Thyroid gland (tissue), 4 donors: ENCODE results near the gene PTPRN2. TPM values are rescaled to one million over a fixed set of nuclear protein-coding genes. Genes with fewer than 3 reads are reported as not detected.

Experiments
- DNase-seq, 2 donors: peaks; one replicate each; pipeline ENCODE4 v3.0.0-alpha.2; 2019
- H3K27ac ChIP-seq, 3 donors: fragments of 200-600 bp; sonication (generic); 1 replicate in 2 of 3; 2 replicates in 1 of 3; pipeline ENCODE4 v1.5.1; 2016 to 2019; ENCODE audit warnings: mild to moderate bottlenecking in 1 of 3, moderate library complexity in 1 of 3
- H3K27me3 ChIP-seq: fragments of 200-600 bp; sonication (generic); one replicate; pipeline ENCODE4 v1.5.1; 2019
- H3K36me3 ChIP-seq, 2 donors: fragments of 200-600 bp; sonication (generic); one replicate each; pipeline ENCODE4 v1.5.1; 2016 to 2019
- H3K4me1 ChIP-seq, 2 donors: fragments of 200-600 bp; sonication (generic); one replicate each; pipeline ENCODE4 v1.5.1; 2017 to 2019
- H3K4me3 ChIP-seq, 3 donors: fragments of 200-600 bp; sonication (generic); replicated peaks in 1 of 3; 1 replicate in 2 of 3; 2 replicates in 1 of 3; pipeline ENCODE4 v1.5.1; 2016; ENCODE audit warnings: mild to moderate bottlenecking in 1 of 3
- H3K9me3 ChIP-seq: fragments of 200-600 bp; sonication (generic); one replicate; pipeline ENCODE4 v1.5.1; 2017
- POLR2A ChIP-seq, 2 donors: fragments of 450-650 bp; IDR thresholded peaks; one replicate each; pipeline ENCODE4 v1.6.1; 2017; ENCODE audit warnings: antibody characterized with exemption in 2 of 2, mild to moderate bottlenecking in 2 of 2, moderate library complexity in 1 of 2
- WGBS, 2 donors: methylation state at CpG; one replicate each; pipeline ENCODE4 v1.1.5; 2017; 5-methylcytosine and 5-hydroxymethylcytosine counted together
- intact Hi-C: fragments of 100-400 bp; cut with DNase I; formaldehyde crosslinking; loops from one replicate; pipeline ENCODE4 v1.15.1; 2023
- total RNA-seq, 4 donors: library from RNA; depleted of rRNA; stranded (reverse); fragments of >200 nt; gene quantifications; one replicate each; pipeline ENCODE4 v1.2.3, GENCODE V29; 2016
- TF ChIP-seq, protein P1 (sequence below), 6 experiments: fragments of 200-600 bp in 3 of 6; fragments of 450-650 bp in 3 of 6; sonication (generic) in 3 of 6; IDR thresholded peaks; one replicate each; pipeline ENCODE4 v1.5.1; 2016 to 2019; ENCODE audit warnings: antibody characterized with exemption in 6 of 6, mild to moderate bottlenecking in 2 of 6, inconsistent platforms in 1 of 6, moderate library complexity in 1 of 6

Gene PTPRN2
- total RNA-seq, 4 donors from 2014 or later, result 4.2 to 9.9 (median 7.7) TPM

DNA sequence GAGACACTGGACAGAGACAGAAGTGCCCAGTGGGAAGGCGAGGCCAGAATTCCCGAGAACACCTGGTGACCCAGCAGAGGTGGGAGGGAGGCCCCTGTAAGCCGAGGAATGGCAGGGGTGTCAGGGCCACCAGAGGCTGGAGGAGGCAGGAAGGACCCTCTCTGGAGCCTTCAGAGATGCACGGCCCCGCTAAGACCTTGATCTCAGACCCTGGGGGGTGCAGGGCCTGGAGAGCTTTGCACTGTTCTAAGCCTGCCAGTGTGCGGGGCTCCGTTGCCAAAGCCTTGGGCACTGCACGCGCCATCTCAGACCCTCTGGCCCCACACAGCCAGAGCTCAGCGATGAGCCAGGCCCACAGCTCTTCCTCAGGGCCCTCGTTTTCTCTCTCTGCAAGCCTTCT is 557.1 kb downstream of the PTPRN2 start:
- Histone ChIP-seq H3K9me3 (no peaks in the 10 kb centered on the region), H3K36me3 (no peaks in the 10 kb centered on the region), H3K4me3 (no peak overlapping the region), H3K27me3 (no peaks in the 10 kb centered on the region), H3K27ac (no peak overlapping the region), H3K4me1 (no peaks in the 10 kb centered on the region)
- 87 to 92% methylated on average over 9 to 10 of the region's 11 CpGs for WGBS, 2 donors
- intact Hi-C loops, result no loop called here
- no peak for DNase-seq
- TF ChIP-seq, protein P1, sequence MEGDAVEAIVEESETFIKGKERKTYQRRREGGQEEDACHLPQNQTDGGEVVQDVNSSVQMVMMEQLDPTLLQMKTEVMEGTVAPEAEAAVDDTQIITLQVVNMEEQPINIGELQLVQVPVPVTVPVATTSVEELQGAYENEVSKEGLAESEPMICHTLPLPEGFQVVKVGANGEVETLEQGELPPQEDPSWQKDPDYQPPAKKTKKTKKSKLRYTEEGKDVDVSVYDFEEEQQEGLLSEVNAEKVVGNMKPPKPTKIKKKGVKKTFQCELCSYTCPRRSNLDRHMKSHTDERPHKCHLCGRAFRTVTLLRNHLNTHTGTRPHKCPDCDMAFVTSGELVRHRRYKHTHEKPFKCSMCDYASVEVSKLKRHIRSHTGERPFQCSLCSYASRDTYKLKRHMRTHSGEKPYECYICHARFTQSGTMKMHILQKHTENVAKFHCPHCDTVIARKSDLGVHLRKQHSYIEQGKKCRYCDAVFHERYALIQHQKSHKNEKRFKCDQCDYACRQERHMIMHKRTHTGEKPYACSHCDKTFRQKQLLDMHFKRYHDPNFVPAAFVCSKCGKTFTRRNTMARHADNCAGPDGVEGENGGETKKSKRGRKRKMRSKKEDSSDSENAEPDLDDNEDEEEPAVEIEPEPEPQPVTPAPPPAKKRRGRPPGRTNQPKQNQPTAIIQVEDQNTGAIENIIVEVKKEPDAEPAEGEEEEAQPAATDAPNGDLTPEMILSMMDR (IDR thresholded peaks at IDR 0.05), result no peak
- no peak for TF ChIP-seq POLR2A (IDR thresholded peaks at IDR 0.05)

DNA sequence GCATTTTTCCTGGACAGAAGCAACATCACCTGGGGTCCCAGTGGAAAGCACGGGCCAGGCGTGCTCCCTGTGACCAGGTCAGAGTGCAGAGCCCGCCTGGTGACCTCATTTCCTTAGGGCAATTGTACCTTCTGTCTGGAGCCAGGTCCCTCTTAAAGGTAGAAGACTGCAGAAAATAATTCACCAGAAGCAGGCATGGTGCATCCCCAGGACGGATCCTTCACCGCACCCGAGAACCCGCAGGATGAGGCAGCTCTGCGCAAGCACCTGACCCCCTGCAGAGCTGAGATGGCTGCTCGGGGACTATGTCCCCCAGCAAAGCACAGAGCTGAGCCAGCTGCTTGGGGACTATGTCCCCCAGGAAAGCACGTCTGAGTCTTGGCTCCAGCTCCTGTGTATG is 557.6 kb downstream of the PTPRN2 start:
- H3K36me3 ChIP-seq, result no peaks in the 10 kb centered on the region
- H3K27me3 ChIP-seq, result no peaks in the 10 kb centered on the region
- intact Hi-C loops, result no loop called here
- no peaks in the 10 kb centered on the region for H3K4me1 ChIP-seq
- no peak for TF ChIP-seq POLR2A (IDR thresholded peaks at IDR 0.05)
- TF ChIP-seq, protein P1 (IDR thresholded peaks at IDR 0.05), result no peak
- 84 to 94% methylated on average over 6 to 10 of the region's 10 CpGs for WGBS, 2 donors
- no peak overlapping the region for H3K4me3 ChIP-seq
- H3K9me3 ChIP-seq, result no peaks in the 10 kb centered on the region
- no peak overlapping the region for H3K27ac ChIP-seq
- no peak for DNase-seq

DNA sequence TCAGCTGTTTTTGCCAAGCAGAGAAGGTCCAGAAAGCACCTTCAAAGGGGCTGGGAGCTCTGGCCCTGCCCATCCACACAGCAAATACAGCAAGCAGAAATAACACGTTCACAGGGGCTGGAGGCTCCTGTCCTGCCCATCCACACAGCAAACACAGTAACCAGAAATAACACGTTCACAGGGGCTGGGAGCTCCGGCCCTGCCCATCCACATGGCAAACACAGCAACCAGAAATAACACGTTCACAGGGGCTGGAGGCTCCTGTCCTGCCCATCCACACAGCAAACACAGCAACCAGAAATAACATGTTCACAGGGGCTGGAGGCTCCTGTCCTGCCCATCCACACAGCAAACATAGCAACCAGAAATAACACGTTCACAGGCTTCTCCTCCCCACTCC is 558.1 kb downstream of the PTPRN2 start:
- no peaks in the 10 kb centered on the region for H3K36me3 ChIP-seq
- WGBS, 2 donors, result 44 to 53% methylated on average over 5 of the region's 5 CpGs
- H3K27me3 ChIP-seq, result no peaks in the 10 kb centered on the region
- no peaks in the 10 kb centered on the region for H3K9me3 ChIP-seq
- no peak overlapping the region for H3K27ac ChIP-seq
- H3K4me1 ChIP-seq, result no peaks in the 10 kb centered on the region
- TF ChIP-seq, protein P1 (IDR thresholded peaks at IDR 0.05), result no peak
- TF ChIP-seq POLR2A (IDR thresholded peaks at IDR 0.05), result no peak
- intact Hi-C loops, result no loop called here
- DNase-seq, result no peak
- H3K4me3 ChIP-seq, result no peak overlapping the region

DNA sequence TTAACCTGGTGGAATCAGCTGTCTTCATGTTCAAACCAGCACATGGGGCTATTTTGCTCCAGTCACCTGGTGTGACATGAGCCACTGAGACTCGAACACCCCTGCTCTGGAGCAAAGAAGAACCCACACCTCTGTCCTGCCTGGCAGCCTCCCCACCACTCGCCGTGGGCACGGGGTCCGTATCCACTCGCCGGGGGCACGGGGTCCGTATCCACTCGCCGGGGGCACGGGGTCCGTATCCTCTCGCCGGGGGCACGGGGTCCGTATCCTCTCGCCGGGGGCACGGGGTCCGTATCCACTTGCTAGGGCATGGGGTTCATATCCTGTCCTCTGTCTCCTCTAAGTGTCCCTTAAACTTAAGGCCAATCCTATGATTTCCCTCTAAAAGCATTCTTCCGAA is 558.7 kb downstream of the PTPRN2 start:
- Histone ChIP-seq H3K4me1 (no peaks in the 10 kb centered on the region), H3K9me3 (no peaks in the 10 kb centered on the region), H3K27me3 (no peaks in the 10 kb centered on the region), H3K36me3 (no peaks in the 10 kb centered on the region), H3K27ac (no peak overlapping the region), H3K4me3 (no peak overlapping the region)
- TF ChIP-seq, protein P1 (IDR thresholded peaks at IDR 0.05), result no peak
- no peak for TF ChIP-seq POLR2A (IDR thresholded peaks at IDR 0.05)
- no peak for DNase-seq
- 91 to 94% methylated on average over 22 of the region's 22 CpGs for WGBS, 2 donors
- intact Hi-C loops, result no loop called here

DNA sequence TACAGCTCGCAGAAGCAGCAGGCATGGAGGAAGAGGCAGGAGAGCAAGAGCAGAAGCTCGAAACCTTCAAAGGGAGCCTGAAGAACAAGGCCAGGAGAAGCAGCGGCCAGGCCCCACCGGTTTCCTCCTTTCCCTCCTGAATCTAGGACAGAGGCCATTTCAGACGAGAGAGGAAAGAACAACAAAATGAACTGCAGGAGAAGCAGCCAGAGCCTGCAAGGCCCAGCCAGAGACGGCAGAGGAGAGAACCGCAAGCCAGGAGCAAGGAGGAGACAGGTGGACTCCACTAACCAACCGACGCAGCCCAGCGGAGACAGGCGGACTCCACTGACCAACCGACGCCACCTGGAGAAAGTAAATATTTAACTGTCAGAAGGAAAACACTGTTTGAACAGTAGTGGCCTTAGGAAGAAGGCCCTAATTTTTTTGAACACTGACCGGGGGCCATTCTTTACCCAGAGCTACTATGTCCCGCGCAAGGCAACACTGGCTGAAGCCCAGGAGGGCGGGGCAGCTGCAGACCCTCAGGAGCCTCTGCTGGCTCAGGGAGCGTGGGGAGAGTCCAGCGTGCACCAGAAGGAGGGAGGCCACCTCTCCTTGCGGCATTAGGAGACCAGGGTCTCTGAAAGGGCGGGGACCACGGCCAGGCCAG is 559.2 kb downstream of the PTPRN2 start:
- H3K4me3 ChIP-seq, result no peak overlapping the region
- 78 to 81% methylated on average over 21 to 22 of the region's 22 CpGs for WGBS, 2 donors
- no peaks in the 10 kb centered on the region for H3K36me3 ChIP-seq
- H3K4me1 ChIP-seq, result no peaks in the 10 kb centered on the region
- H3K9me3 ChIP-seq, result no peaks in the 10 kb centered on the region
- DNase-seq, result no peak
- TF ChIP-seq, protein P1 (IDR thresholded peaks at IDR 0.05), result no peak
- no peak for TF ChIP-seq POLR2A (IDR thresholded peaks at IDR 0.05)
- intact Hi-C loops, result no loop called here
- H3K27me3 ChIP-seq, result no peaks in the 10 kb centered on the region
- H3K27ac ChIP-seq, result no peak overlapping the region
